A549 treated with CORT108297 at 1 μM for 4 hours (cell line): ENCODE data around the gene SVBP. TPM values are rescaled to one million over a fixed set of nuclear protein-coding genes. Genes with fewer than 3 reads are reported as not detected.

Experiments used
- total RNA-seq: library from RNA; stranded (reverse); fragments of 200-300 nt; extraction: Qiagen RNA extraction; gene quantifications from 5 replicates; pipeline ENCODE4 v1.2.3, GENCODE V29; 2022

SVBP gene
- 13.2 to 15.1 TPM (median 14.8 TPM) in 5 replicates for total RNA-seq

GRCh38 chr1:42816585-42817439, at the start of gene SVBP, which contains the start of gene ERMAP:
SVBP (minus strand) TSS chr1:42817397; CDS start chr1:42816544, 853 bp downstream.
ERMAP (plus strand) TSS chr1:42817122; CDS start chr1:42830449, 13,327 bp downstream.

GRCh38 chr1:42846257-42847110, 29.3 kb upstream of the SVBP start, which contains the start of gene ZNF691:
ZNF691 (plus strand) TSS chr1:42846613; CDS start chr1:42849659, 3,046 bp downstream.

GRCh38 chr1:42784946-42785693, 32.1 kb downstream of the SVBP start, which contains the start of gene TMEM269:
TMEM269 (plus strand) TSS chr1:42784991; CDS start chr1:42789894, 4,903 bp downstream.

GRCh38 chr1:42766741-42767509, 50.3 kb downstream of the SVBP start, which contains the start of the genes C1orf50 and P3H1:
C1orf50 (plus strand) TSS chr1:42767249; CDS start chr1:42767312, 63 bp downstream.
P3H1 (minus strand) TSS chr1:42767028; CDS start chr1:42766971, 57 bp downstream.

Other genes starting within 250 kb of the SVBP start
- gene PPIH, start 159.0 kb downstream of the SVBP start, total RNA-seq = 55.2 to 67.9 TPM (median 60.7 TPM) in 5 replicates
- 718 to 754 TPM (median 733 TPM) in 5 replicates for gene YBX1, start 135.0 kb downstream of the SVBP start, total RNA-seq
- not detected in 5 replicates for gene CLDN19, start 77.2 kb downstream of the SVBP start, total RNA-seq
- gene P3H1, start 50.4 kb downstream of the SVBP start, total RNA-seq = 28.8 to 34.7 TPM (median 32.9 TPM) in 5 replicates
- 2.3 to 4.5 TPM (median 3.6 TPM) in 5 replicates for gene C1orf50, start 50.1 kb downstream of the SVBP start, total RNA-seq
- 0.06 to 0.16 TPM (median 0.08 TPM) in 5 replicates for gene TMEM269, start 32.4 kb downstream of the SVBP start, total RNA-seq
- 3.4 to 3.7 TPM (median 3.7 TPM) in 5 replicates for gene ERMAP, start 275 bp downstream of the SVBP start, total RNA-seq
- 5.1 to 7.2 TPM (median 6.7 TPM) in 5 replicates for gene ZNF691, start 29.2 kb upstream of the SVBP start, total RNA-seq
- gene SLC2A1, start 141.5 kb upstream of the SVBP start, total RNA-seq = 113 to 147 TPM (median 130 TPM) in 5 replicates